Activated CD4-positive, alpha-beta T cell treated with anti-CD3 and anti-CD28 coated beads, Interleukin-2, amount 10 ng/mL, durations not matched to agents 7 days and 5 days (primary cell): ENCODE results near the gene CCDC9. TPM values are rescaled to one million over a fixed set of nuclear protein-coding genes. Genes with fewer than 3 reads are reported as not detected.

Experiments
- CTCF ChIA-PET: fragments of 350-600 bp; sonication (Branson Sonifier 250); formaldehyde crosslinking; loops from one replicate; lab custom pipeline; 2021; ENCODE audit warnings: antibody characterized with exemption; lab: Charles Lee
- POLR2A ChIA-PET: fragments of 350-600 bp; sonication (Branson Sonifier 250); formaldehyde crosslinking; loops from one replicate; lab custom pipeline; 2021; ENCODE audit warnings: antibody characterized with exemption; lab: Charles Lee
- DNase-seq: peaks from one replicate; pipeline ENCODE4 v3.0.0-alpha.2; 2020
- H3K27ac Mint-ChIP-seq: one replicate; pipeline ENCODE4 v1.8.0; 2021; ENCODE audit warnings: mild to moderate bottlenecking, moderate library complexity, mixed read lengths
- H3K27me3 Mint-ChIP-seq: one replicate; pipeline ENCODE4 v1.8.0; 2021; ENCODE audit warnings: mixed read lengths
- H3K36me3 Mint-ChIP-seq: one replicate; pipeline ENCODE4 v1.8.0; 2021; ENCODE audit warnings: low read depth, mixed read lengths
- H3K4me1 Mint-ChIP-seq: one replicate; pipeline ENCODE4 v1.8.0; 2021; ENCODE audit warnings: mixed read lengths
- H3K4me3 Mint-ChIP-seq: one replicate; pipeline ENCODE4 v1.8.0; 2021; ENCODE audit warnings: mild to moderate bottlenecking, moderate library complexity, mixed read lengths
- H3K9me3 Mint-ChIP-seq: one replicate; pipeline ENCODE4 v1.8.0; 2021; ENCODE audit warnings: mixed read lengths
- total RNA-seq, 2 experiments: library from RNA; stranded (reverse); gene quantifications; one replicate each; pipeline ENCODE4 v1.2.3, GENCODE V29; 2021

CCDC9 gene
- 10 to 100 TPM; 20.4 to 24.1 TPM for total RNA-seq

DNA sequence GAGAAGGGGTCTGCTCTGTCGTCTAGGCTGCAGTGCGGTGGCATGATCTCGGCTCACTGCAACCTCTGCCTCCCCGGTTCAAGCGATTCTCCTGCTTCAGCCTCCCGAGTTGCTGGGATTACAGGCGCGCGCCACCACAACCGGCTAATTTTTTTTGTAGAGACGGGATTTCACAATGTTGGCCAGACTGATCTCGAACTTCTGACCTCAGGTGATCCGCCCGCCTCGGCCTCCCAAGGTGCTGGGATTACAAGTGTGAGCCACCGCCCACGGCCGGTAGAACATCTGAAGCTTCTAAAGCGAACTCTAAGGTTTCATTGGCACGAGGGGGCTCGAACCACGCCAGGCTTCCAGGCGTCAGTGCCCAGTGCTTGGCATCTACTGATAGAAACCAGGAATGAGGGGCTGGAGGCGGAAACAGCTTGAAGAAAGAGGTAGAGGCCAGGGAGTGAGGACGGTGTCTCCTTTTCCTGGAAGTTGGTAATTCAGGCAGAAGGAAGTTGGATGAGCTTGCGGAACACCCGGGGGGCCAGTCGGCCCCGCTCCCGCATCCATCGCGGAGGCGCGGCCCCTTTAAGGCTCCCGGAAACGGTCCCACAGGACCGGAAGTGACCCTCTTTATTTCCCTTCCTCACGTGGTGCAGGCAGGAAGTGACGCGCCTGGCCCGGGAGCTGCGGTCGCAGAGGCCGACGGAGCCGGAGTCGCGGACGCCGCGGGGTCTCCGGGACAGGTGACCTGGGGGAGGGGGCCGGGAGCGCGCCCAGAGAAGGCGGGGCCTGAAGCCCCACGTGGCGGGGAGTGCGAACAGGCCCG is at the start of gene CCDC9:
TSS of gene CCDC9 (plus strand) at position 647 of the 814 bp plus-strand sequence. CDS start 1,876 bp downstream, outside the sequence.
- peaks cover 30% of the 10 kb centered on the region for H3K36me3 Mint-ChIP-seq

DNA sequence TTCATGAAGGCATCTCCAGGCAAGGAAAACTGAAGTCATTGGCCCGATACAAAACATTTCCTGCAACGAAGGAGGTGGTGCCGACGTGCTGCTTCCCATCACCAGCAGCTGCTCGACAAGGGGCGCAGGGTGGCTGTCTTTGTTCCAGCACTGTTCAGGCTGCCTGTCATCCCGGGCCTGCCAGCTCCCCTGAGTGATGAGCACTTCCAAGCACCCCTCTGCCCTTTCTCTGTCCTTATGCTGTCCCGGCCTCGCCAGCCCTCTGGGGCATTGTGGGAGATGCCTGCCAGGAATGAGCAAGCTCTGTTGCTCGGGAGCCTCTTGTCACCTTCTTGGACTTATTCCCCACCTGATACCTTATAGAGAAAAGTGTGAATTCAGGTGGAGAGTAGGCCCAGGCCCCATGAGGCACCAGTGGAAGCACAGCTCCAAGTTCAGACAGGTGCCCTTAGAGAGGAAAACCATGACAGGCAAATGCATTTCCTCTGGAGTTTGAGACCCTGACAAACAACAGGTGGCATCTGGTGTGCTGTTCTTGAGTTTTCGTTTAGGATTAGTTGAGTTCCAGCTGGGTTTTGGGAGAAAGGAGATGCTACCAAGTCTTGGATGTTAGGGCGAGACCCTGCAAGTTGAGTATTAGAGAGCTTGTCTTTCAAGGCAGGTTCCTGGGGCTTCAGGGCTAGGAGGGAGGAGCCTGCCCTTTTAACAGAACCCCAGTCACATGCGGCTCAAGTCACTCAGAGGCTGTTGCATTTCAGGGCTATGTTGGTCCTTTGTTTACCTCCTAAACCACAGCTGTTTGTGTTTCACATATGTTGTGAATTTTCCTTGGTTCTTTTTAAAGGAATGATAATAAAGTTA is 46.8 kb upstream of the CCDC9 start:
- no peaks in the 10 kb centered on the region for H3K9me3 Mint-ChIP-seq
- POLR2A ChIA-PET: interaction anchor here (3.1 kb wide), 1 partner anchor 35 kb away, joined by 20 read pairs; no protein-coding TSS in a partner anchor
- H3K36me3 Mint-ChIP-seq: peaks cover 57% of the 10 kb centered on the region
- no peaks in the 10 kb centered on the region for H3K27me3 Mint-ChIP-seq
- DNase-seq: no peak
- H3K4me3 Mint-ChIP-seq: no peak overlapping the region
- H3K27ac Mint-ChIP-seq: peak overlapping the region; percentile 60
- H3K4me1 Mint-ChIP-seq: peaks cover 20% of the 10 kb centered on the region
- CTCF ChIA-PET: interaction anchor here (1.0 to 11.5 kb wide), 13 partner anchors 8 to 78 kb away, joined by 3 to 210 read pairs (median 9); partner anchors contain the start of gene SAE1

More for the DNA sequence above, at the start of gene CCDC9:
- ChIA-PET CTCF (interaction anchor here (0.6 to 6.0 kb wide), 10 partner anchors 11 to 452 kb away, joined by 3 to 80 read pairs (median 3); partner anchors contain the start of gene DHX34), POLR2A (interaction anchor here (0.9 to 1.4 kb wide), 2 partner anchors 11 to 18 kb away, joined by 3 to 8 read pairs; no protein-coding TSS in a partner anchor)
- DNase-seq: peak; percentile 94
- Mint-ChIP-seq H3K4me1 (peaks cover 37% of the 10 kb centered on the region), H3K9me3 (no peaks in the 10 kb centered on the region), H3K27ac (peak within 1 kb of the TSS; percentile 97), H3K27me3 (no peaks in the 10 kb centered on the region), H3K4me3 (peak within 1 kb of the TSS; percentile 91)

DNA sequence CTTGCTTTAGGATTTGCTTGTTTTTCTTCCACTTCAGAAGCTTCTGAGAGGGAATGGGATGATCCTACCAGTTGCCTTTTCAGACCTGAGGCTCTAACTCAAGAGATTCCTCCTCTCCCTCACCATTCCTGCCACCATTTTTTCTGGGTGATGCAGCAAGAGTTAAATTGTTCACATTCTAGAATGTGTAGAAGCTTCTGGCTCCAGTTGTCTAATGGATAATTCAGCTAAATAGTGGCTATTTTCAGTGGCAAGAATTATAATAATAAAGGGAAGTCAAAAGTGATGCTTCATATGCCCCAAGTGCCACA is 46.2 kb upstream of the CCDC9 start:
- no peak for DNase-seq
- no peaks in the 10 kb centered on the region for H3K9me3 Mint-ChIP-seq
- H3K4me1 Mint-ChIP-seq: peaks cover 20% of the 10 kb centered on the region
- H3K4me3 Mint-ChIP-seq: no peak overlapping the region
- H3K27me3 Mint-ChIP-seq: no peaks in the 10 kb centered on the region
- peaks cover 52% of the 10 kb centered on the region for H3K36me3 Mint-ChIP-seq
- ChIA-PET POLR2A (interaction anchor here (1.0 to 3.1 kb wide), 2 partner anchors 14 to 34 kb away, joined by 5 to 20 read pairs; no protein-coding TSS in a partner anchor), CTCF (interaction anchor here (0.6 to 11.5 kb wide), 28 partner anchors 9 to 95 kb away, joined by 3 to 210 read pairs (median 4); partner anchors contain the start of genes CCDC9 and SAE1)
- peak overlapping the region; percentile 43 for H3K27ac Mint-ChIP-seq

DNA sequence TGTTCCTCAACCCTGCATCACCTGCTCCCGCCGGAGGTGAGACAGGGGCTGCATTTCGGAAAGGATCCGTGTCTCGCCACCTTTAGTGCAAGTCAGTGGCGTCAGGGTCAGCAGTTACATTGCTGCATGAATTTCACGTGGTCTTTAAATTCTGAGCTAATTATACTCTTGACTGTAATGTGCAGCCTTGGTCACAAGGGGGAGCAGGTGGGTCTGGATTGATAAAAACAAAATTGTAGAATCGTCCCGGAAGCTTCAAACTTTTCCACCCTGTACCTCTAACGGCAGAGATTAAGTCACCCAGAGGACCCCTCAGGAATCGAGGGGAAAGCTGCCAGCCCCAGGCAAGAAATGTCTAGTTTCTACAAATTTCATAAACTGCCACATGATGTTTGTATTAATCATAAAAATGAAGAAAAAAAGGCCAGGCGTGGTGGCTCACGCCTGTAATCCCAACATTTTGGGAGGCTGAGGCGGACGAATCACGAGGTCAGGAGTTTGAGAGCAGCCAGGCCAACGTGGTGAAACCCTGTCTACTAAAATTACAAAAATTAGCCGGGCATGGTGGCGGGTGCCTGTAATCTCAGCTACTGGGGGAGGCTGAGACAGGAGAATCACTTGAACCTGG is 45.5 kb upstream of the CCDC9 start:
- peak; percentile 88 for DNase-seq
- Mint-ChIP-seq H3K4me3 (no peak overlapping the region), H3K27me3 (no peaks in the 10 kb centered on the region), H3K27ac (peak overlapping the region; percentile 87), H3K36me3 (peaks cover 46% of the 10 kb centered on the region), H3K9me3 (no peaks in the 10 kb centered on the region), H3K4me1 (peaks cover 20% of the 10 kb centered on the region)
- ChIA-PET POLR2A (interaction anchor here (1.0 to 3.1 kb wide), 2 partner anchors 13 to 33 kb away, joined by 5 to 20 read pairs; no protein-coding TSS in a partner anchor), CTCF (interaction anchor here (0.6 to 11.5 kb wide), 31 partner anchors 9 to 95 kb away, joined by 3 to 210 read pairs (median 4); partner anchors contain the start of genes CCDC9 and SAE1)

DNA sequence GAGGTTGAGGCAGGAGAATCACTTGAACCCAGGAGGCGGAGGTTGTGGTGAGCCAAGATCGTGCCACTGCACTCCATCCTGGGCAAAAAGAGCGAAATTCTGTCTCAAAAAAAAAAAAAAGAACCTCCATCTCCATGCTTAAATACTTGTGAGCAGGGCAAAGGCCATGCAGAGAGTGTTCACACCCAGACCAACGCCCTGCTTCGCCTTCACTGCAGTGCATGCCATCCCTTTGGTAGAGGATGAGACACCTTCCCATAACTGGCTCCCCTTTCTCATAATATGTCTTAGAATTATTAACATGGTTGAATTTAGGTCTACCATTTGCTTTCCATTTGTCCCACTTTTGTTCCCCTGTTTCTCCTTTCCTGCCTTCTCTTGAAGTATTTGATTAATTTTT is 40.7 kb upstream of the CCDC9 start:
- Mint-ChIP-seq H3K4me3 (no peak overlapping the region), H3K27ac (no peak overlapping the region), H3K27me3 (no peaks in the 10 kb centered on the region), H3K9me3 (no peaks in the 10 kb centered on the region), H3K36me3 (peaks cover 11% of the 10 kb centered on the region), H3K4me1 (peaks cover 14% of the 10 kb centered on the region)
- CTCF ChIA-PET: interaction anchor here (0.7 to 11.5 kb wide), 3 partner anchors 11 to 739 kb away, joined by 3 to 210 read pairs (median 4); no protein-coding TSS in a partner anchor
- POLR2A ChIA-PET: interaction anchor here (0.7 kb wide), 1 partner anchor 10 kb away, joined by 3 read pairs; no protein-coding TSS in a partner anchor
- DNase-seq: no peak

DNA sequence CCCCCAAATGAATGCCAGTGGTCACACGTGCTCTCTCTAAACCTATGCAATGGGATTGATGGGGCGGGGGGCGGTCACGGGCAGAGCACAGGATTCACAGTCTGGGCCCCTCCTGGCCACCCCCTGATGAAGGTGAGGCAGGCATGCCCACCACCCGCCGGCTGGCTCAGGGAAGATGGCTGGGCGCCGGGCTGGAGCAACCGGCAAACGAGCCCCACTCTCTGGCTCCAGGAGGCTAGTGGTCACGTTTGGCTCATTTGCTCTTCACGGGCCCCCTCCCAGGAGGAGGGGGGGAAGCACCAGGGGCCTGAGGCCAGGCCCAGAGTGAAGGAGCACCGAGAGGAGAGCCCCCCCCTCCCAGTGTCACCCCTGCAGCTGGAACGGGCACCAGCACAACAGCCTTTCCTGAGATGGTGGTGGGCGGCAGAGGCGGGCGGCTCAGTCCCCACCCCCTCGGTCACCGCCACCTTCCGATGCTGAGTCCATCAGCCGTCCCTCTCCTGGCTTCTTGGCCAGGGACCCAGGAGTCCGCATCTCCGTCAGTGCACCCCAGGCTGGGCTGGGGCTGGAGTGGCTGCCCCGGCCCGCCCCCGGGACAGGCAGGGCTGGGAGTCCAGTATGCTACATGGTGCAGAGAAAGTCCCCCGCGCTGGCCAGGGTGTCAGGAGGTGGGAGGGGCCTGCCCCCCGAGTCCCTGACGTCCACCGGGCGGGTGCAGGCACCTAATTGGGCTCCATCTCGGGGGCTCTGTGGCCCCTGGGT is 35.1 kb upstream of the CCDC9 start:
- peaks cover 6% of the 10 kb centered on the region for H3K4me1 Mint-ChIP-seq
- CTCF ChIA-PET: interaction anchor here (1.1 to 1.7 kb wide), 2 partner anchors 10 to 18 kb away, joined by 4 to 10 read pairs; no protein-coding TSS in a partner anchor
- no peaks in the 10 kb centered on the region for H3K9me3 Mint-ChIP-seq
- no peak for DNase-seq
- no peaks in the 10 kb centered on the region for H3K27me3 Mint-ChIP-seq
- no peak overlapping the region for H3K27ac Mint-ChIP-seq
- POLR2A ChIA-PET: no interaction called here
- H3K4me3 Mint-ChIP-seq: no peak overlapping the region
- H3K36me3 Mint-ChIP-seq: peaks cover 14% of the 10 kb centered on the region

DNA sequence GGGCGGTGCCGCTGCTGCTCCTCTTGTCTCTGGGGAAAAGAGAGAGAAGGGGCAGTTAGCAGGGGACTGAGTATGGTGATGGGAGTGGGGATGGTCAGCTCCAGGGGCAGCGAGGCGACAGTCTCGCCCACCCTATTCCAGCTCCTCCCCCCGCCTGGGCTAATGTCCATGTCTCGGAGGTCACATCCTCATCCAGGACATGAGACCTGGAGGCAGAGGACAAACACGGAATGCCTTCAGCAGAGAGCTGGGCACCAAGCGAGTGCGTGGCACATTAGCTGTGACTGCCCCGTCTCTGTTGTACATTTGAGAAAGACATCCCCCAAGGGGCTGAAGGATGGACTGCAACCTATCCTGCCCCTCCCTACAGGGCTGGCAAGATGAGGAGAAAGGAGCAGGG is 34.4 kb upstream of the CCDC9 start:
- ChIA-PET CTCF (interaction anchor here (0.5 to 1.9 kb wide), 7 partner anchors 11 to 63 kb away, joined by 3 to 10 read pairs (median 5); no protein-coding TSS in a partner anchor), POLR2A (no interaction called here)
- no peak overlapping the region for H3K27ac Mint-ChIP-seq
- peaks cover 9% of the 10 kb centered on the region for H3K4me1 Mint-ChIP-seq
- H3K4me3 Mint-ChIP-seq: no peak overlapping the region
- no peaks in the 10 kb centered on the region for H3K27me3 Mint-ChIP-seq
- peaks cover 14% of the 10 kb centered on the region for H3K36me3 Mint-ChIP-seq
- H3K9me3 Mint-ChIP-seq: no peaks in the 10 kb centered on the region
- DNase-seq: no peak

DNA sequence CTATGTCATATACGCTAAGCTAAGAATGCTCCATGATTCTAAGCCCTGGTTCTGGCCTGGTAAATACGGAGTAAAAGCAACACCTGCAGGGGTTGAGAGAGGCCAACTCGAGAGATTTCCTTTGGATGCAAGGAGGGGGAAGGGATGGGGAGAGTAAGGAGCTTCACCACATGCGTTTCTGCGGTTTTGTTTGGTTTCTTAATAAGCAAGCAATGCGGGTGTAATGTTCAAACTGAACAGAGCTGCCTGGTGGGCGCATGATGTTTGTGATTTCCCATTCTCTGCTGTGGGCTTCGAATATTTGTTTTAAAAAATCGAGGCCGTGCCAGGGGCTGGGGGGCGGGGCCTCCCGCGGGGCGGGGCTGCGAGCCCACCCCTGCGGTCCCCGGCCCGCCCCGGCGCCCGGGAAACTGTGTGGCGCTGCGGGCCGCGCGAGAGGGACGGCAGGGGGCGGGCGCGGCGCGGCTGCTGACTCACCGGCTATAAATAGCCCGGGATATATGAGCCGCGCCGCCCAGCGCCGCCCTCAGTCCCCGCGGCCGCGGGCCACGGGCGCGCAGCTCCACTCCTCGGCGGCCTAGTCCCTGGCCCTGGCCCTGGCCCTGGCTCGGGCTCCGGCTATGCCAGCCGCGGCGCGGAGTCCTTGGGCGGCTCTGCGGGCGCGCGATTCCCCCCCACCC is 30.4 kb upstream of the CCDC9 start:
- DNase-seq: peak; percentile 84
- Mint-ChIP-seq H3K4me3 (peak overlapping the region; percentile 76), H3K36me3 (peaks cover 9% of the 10 kb centered on the region), H3K27ac (peak overlapping the region; percentile 82), H3K9me3 (no peaks in the 10 kb centered on the region), H3K27me3 (no peaks in the 10 kb centered on the region), H3K4me1 (peaks cover 17% of the 10 kb centered on the region)
- ChIA-PET CTCF (interaction anchor here (0.6 to 5.8 kb wide), 12 partner anchors 10 to 1506 kb away, joined by 3 to 78 read pairs (median 4); no protein-coding TSS in a partner anchor), POLR2A (interaction anchor here (0.6 to 1.0 kb wide), 4 partner anchors 11 to 48 kb away, joined by 3 to 5 read pairs (median 5); no protein-coding TSS in a partner anchor)

DNA sequence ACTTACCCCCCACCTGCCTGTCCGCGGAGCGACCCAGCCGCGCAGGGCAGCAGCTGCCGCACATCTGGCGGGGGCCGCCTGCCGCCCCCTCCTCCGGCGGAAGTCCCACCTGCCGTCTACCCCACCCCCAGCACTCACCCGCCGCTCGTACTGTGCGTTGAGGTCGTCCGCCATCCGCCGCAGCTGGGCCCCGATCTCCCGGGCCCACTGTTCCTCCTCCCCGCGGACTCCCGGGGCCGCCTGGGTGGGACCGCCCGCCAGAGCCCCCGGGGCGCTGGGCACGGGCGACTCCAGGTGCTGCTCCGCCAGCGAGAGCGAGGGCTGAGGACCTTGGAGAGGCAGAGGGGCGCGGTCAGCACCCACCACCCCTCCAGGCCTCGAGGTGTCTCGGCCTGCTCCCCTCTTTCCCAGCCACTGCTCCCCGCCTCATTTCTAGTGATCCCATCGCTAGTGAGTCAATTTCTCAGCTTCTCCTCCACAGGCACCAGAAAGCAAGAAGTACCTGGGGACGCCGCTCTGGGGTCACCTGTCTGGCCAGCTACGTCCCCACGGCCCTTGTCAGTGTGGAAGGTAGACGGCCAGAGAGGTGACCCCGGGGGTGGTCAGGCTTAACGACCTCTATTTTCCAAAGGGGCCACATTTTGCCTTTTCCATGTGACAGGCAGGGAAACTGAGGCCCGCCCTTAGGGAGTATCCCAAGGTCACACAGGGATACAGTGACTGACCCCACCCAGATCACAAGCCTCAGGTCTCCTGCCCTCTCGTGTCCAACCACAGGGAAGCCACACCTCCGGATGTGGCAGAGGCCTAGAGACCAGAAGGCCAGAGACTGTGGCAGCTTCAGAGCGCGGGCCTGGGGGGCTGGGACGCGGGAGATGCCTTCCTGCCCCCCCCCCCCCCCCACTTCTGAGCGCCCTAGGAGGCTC is 29.6 kb upstream of the CCDC9 start:
- Mint-ChIP-seq H3K4me1 (peaks cover 22% of the 10 kb centered on the region), H3K27me3 (no peaks in the 10 kb centered on the region), H3K36me3 (peaks cover 8% of the 10 kb centered on the region), H3K27ac (peak overlapping the region; percentile 87), H3K4me3 (peak overlapping the region; percentile 76), H3K9me3 (no peaks in the 10 kb centered on the region)
- DNase-seq: peak; percentile 75
- CTCF ChIA-PET: interaction anchor here (0.6 to 5.8 kb wide), 9 partner anchors 10 to 214 kb away, joined by 3 to 78 read pairs (median 4); no protein-coding TSS in a partner anchor
- POLR2A ChIA-PET: interaction anchor here (0.8 to 1.0 kb wide), 3 partner anchors 16 to 48 kb away, joined by 5 read pairs; no protein-coding TSS in a partner anchor
